Vagina (tissue), 2 donors: ENCODE measurements around the gene TUG1.

Source experiments
- POLR2A ChIP-seq, 2 donors: fragments of 450-650 bp; IDR thresholded peaks; one replicate each; pipeline ENCODE4 v1.6.1; 2017; ENCODE audit warnings: antibody characterized with exemption in 2 of 2, mild to moderate bottlenecking in 2 of 2, moderate library complexity in 2 of 2
- TF ChIP-seq, protein P1 (sequence below), 3 experiments: fragments of 450-650 bp in 2 of 3; fragments of 200-600 bp in 1 of 3; sonication (generic) in 1 of 3; IDR thresholded peaks; one replicate each; pipeline ENCODE4 v1.5.1; 2017 to 2019; ENCODE audit warnings: antibody characterized with exemption in 3 of 3, mild to moderate bottlenecking in 2 of 3, moderate library complexity in 2 of 3

DNA sequence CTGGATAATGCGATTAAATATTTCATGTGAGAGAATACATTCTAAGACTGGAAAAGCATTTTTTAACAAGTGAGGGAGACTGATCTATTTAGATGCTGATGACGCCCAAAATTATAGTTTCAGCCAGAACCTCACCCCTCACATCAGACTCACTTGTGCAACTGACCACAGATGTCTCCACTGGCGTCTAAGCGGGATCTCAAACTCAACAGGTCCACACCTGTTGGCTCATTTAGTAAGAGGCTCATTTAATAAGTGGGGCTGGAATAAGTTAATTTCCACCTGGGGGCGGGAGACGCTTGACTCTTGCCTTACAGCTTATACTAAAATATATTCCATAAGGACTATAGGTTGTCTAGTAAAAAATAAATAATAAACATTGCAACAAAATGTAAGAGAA lies 48.0 kb upstream of the TUG1 start:
- TF ChIP-seq, protein P1, sequence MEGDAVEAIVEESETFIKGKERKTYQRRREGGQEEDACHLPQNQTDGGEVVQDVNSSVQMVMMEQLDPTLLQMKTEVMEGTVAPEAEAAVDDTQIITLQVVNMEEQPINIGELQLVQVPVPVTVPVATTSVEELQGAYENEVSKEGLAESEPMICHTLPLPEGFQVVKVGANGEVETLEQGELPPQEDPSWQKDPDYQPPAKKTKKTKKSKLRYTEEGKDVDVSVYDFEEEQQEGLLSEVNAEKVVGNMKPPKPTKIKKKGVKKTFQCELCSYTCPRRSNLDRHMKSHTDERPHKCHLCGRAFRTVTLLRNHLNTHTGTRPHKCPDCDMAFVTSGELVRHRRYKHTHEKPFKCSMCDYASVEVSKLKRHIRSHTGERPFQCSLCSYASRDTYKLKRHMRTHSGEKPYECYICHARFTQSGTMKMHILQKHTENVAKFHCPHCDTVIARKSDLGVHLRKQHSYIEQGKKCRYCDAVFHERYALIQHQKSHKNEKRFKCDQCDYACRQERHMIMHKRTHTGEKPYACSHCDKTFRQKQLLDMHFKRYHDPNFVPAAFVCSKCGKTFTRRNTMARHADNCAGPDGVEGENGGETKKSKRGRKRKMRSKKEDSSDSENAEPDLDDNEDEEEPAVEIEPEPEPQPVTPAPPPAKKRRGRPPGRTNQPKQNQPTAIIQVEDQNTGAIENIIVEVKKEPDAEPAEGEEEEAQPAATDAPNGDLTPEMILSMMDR (IDR thresholded peaks at IDR 0.05), result no peak
- no peak for TF ChIP-seq POLR2A (IDR thresholded peaks at IDR 0.05)
